GM19099 (cell line): ENCODE measurements around the gene FXYD4.

ENCODE experiments used
- POLR2A ChIP-seq: IDR thresholded peaks from 3 replicates; pipeline ENCODE4 v1.6.1; 2011; ENCODE audit warnings: low read depth; ENCODE audit not compliant: insufficient read length; ENCODE audit errors: extremely low read depth

The FXYD4 gene

GRCh38 chr10:43369921-43370320 is 1.5 kb upstream of the FXYD4 start:
- no peak for TF ChIP-seq POLR2A

GRCh38 chr10:43370671-43371215 is 693 bp upstream of the FXYD4 start:
- no peak for TF ChIP-seq POLR2A

GRCh38 chr10:43372765-43373361 is 1.4 kb downstream of the FXYD4 start:
- TF ChIP-seq POLR2A, result no peak

GRCh38 chr10:43373461-43373860 is 2.0 kb downstream of the FXYD4 start:
- TF ChIP-seq POLR2A, result no peak

- TF ChIP-seq POLR2A, result no peak
Measured at GRCh38 chr10:43374194-43374593, 2.8 kb downstream of the FXYD4 start.

GRCh38 chr10:43375401-43376020 is 4.1 kb downstream of the FXYD4 start:
- no peak for TF ChIP-seq POLR2A

- TF ChIP-seq POLR2A, result no peak
Measured at GRCh38 chr10:43376046-43376635, 4.7 kb downstream of the FXYD4 start.

- TF ChIP-seq POLR2A, result no peak
Measured at GRCh38 chr10:43376828-43377423, 5.5 kb downstream of the FXYD4 start.

GRCh38 chr10:43377424-43377883 is 6.0 kb downstream of the FXYD4 start:
- TF ChIP-seq POLR2A, result no peak

- TF ChIP-seq POLR2A, result no peak
Measured at GRCh38 chr10:43380610-43381222, 9.3 kb downstream of the FXYD4 start.

- TF ChIP-seq POLR2A, result no peak
Measured at GRCh38 chr10:43383204-43383971, 12.0 kb downstream of the FXYD4 start.

GRCh38 chr10:43384252-43385221 is 13.1 kb downstream of the FXYD4 start:
- TF ChIP-seq POLR2A, result peak; percentile 22

GRCh38 chr10:43385412-43386004 is 14.1 kb downstream of the FXYD4 start:
- TF ChIP-seq POLR2A, result no peak
